ENCODE measurements around the gene STX7.

DNA sequence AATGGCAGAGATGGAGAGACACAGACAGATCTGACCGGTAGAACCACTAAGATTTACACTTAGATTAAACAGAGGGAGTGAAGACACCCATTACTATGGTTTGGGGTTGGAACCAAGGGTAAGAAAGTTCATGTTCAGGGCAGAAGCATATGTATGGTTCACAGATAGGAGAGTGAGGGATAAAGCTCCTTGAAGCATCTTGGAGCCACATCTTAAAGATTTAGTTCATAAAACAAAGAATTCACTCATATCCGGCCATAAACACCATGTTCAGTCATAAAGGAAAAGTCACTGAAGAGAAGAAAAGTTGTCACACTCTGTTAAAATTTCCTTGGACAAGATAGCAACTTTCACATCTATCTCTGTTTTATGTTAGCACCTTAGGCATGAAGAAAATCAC is 18.0 kb downstream of the STX7 start:
- TF ChIP-seq, protein P1, sequence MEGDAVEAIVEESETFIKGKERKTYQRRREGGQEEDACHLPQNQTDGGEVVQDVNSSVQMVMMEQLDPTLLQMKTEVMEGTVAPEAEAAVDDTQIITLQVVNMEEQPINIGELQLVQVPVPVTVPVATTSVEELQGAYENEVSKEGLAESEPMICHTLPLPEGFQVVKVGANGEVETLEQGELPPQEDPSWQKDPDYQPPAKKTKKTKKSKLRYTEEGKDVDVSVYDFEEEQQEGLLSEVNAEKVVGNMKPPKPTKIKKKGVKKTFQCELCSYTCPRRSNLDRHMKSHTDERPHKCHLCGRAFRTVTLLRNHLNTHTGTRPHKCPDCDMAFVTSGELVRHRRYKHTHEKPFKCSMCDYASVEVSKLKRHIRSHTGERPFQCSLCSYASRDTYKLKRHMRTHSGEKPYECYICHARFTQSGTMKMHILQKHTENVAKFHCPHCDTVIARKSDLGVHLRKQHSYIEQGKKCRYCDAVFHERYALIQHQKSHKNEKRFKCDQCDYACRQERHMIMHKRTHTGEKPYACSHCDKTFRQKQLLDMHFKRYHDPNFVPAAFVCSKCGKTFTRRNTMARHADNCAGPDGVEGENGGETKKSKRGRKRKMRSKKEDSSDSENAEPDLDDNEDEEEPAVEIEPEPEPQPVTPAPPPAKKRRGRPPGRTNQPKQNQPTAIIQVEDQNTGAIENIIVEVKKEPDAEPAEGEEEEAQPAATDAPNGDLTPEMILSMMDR (IDR thresholded peaks at IDR 0.05), result no peak
- no peak for TF ChIP-seq POLR2A (IDR thresholded peaks at IDR 0.05)

Measured in uterus (tissue), 2 donors.